Measurements from ENCODE around the gene NLRP5.
A peak's percentile ranks its signal among the peaks of the same experiment; 100 is the strongest.
"Not testable (repeated sequence)": the region's sequence is repeated elsewhere in the genome, so short reads cannot be mapped to it uniquely, and the experiment has no call there.

NLRP5 gene

GRCh38 chr19:56098731-56099568 is 112.4 kb downstream of the NLRP5 start:
- no peak for DNase-seq (ENCODE audit: low read depth, low spot score)

GRCh38 chr19:56099638-56100539 is 113.3 kb downstream of the NLRP5 start:
- no peak for DNase-seq (ENCODE audit: low read depth, low spot score)

- DNase-seq (ENCODE audit: low read depth, low spot score), result no peak
Observed at GRCh38 chr19:56101095-56101494, 114.5 kb downstream of the NLRP5 start.

GRCh38 chr19:56101746-56102535 is 115.4 kb downstream of the NLRP5 start:
- DNase-seq (ENCODE audit: low read depth, low spot score), result no peak

GRCh38 chr19:56103027-56103614 is 116.5 kb downstream of the NLRP5 start:
- no peak for DNase-seq (ENCODE audit: low read depth, low spot score)

- DNase-seq (ENCODE audit: low read depth, low spot score), result no peak
Observed at GRCh38 chr19:56104423-56104822, 117.8 kb downstream of the NLRP5 start.

- peak; percentile 90 for DNase-seq (ENCODE audit: low read depth, low spot score)
Observed at GRCh38 chr19:56105090-56105701, 118.6 kb downstream of the NLRP5 start.

GRCh38 chr19:56105831-56106396 is 119.3 kb downstream of the NLRP5 start:
- not testable (repeated sequence) for DNase-seq (ENCODE audit: low read depth, low spot score)

GRCh38 chr19:56106397-56106849 is 119.8 kb downstream of the NLRP5 start:
- no peak for DNase-seq (ENCODE audit: low read depth, low spot score)

- no peak for DNase-seq (ENCODE audit: low read depth, low spot score)
Observed at GRCh38 chr19:56106993-56107392, 120.4 kb downstream of the NLRP5 start.

GRCh38 chr19:56107626-56108351 is 121.2 kb downstream of the NLRP5 start:
- DNase-seq (ENCODE audit: low read depth, low spot score), result no peak

- peak; percentile 36 for DNase-seq (ENCODE audit: low read depth, low spot score)
Observed at GRCh38 chr19:56108447-56109195, 122.0 kb downstream of the NLRP5 start.

- no peak for DNase-seq (ENCODE audit: low read depth, low spot score)
Observed at GRCh38 chr19:56109226-56109625, 122.7 kb downstream of the NLRP5 start.

GRCh38 chr19:56110515-56111448 is 124.2 kb downstream of the NLRP5 start:
- DNase-seq (ENCODE audit: low read depth, low spot score), result peak; percentile 37

All from astrocyte of the hippocampus (primary cell).